ENCODE measurements around the gene GIT2.
A peak's percentile ranks its signal among the peaks of the same experiment; 100 is the strongest.

Gene GIT2

GRCh38 chr12:109881752-109882151 is 114.4 kb downstream of the GIT2 start:
- H2BK12ac ChIP-seq (ENCODE audit: low read length in 2 of 2) = no peak overlapping the region
- H3K18ac ChIP-seq (ENCODE audit: low read depth in 1 of 2, low read length in 2 of 2) = no peak overlapping the region
- no peak overlapping the region for H2AFZ ChIP-seq (ENCODE audit: low read depth, low read length)
- peaks cover 26% of the 10 kb centered on the region for H3K79me1 ChIP-seq (replicated peaks; ENCODE audit: low read length, poor library complexity, severe bottlenecking)
- no peak overlapping the region for H2AK5ac ChIP-seq (ENCODE audit: low read length, severe bottlenecking)
- H2BK15ac ChIP-seq (ENCODE audit: low read depth, poor library complexity, severe bottlenecking) = no peak overlapping the region
- WGBS = 92% methylated on average over 2 of the region's 2 CpGs
- H3K36me3 ChIP-seq (ENCODE audit: control insufficient read depth in 1 of 2, insufficient read depth in 2 of 2, low read depth in 1 of 2, low read length in 2 of 2) = no peaks in the 10 kb centered on the region
- no peak overlapping the region for H2BK120ac ChIP-seq (ENCODE audit: low read depth, low read length)
- H3K4me3 ChIP-seq (ENCODE audit: insufficient read depth in 1 of 2, low read depth in 1 of 2, low read length in 2 of 2) = no peak overlapping the region
- H2BK5ac ChIP-seq (ENCODE audit: low read depth, low read length, poor library complexity, severe bottlenecking) = no peak overlapping the region
- no peaks in the 10 kb centered on the region for H3K9me3 ChIP-seq (ENCODE audit: control insufficient read depth, low read length)
- peaks cover 14% of the 10 kb centered on the region for H3K4me1 ChIP-seq (ENCODE audit: control insufficient read depth, insufficient read depth, low read depth, low read length)
- H3K27me3 ChIP-seq (ENCODE audit: control insufficient read depth in 1 of 2, insufficient read depth in 1 of 2, low read length in 2 of 2) = no peaks in the 10 kb centered on the region
- no peak overlapping the region for H4K8ac ChIP-seq (ENCODE audit: low read length)
- no peak overlapping the region for H3K27ac ChIP-seq (ENCODE audit: low read length, poor library complexity, severe bottlenecking)
- no peak overlapping the region for H3K23ac ChIP-seq (ENCODE audit: low read length in 2 of 2)
- H4K91ac ChIP-seq (ENCODE audit: low read length) = no peak overlapping the region
- H3K14ac ChIP-seq (ENCODE audit: low read length in 2 of 2) = no peak overlapping the region
- no peak overlapping the region for H3K4me2 ChIP-seq (ENCODE audit: low read length, poor library complexity, severe bottlenecking)
- no peak for DNase-seq
- H3K4ac ChIP-seq (ENCODE audit: low read depth in 1 of 2, low read length in 2 of 2) = no peak overlapping the region
- H3K9ac ChIP-seq (ENCODE audit: low read length) = no peak overlapping the region

- no peak overlapping the region for H2BK5ac ChIP-seq (ENCODE audit: low read depth, low read length, poor library complexity, severe bottlenecking)
- 7% methylated on average over 9 of the region's 9 CpGs for WGBS
- H2AFZ ChIP-seq (ENCODE audit: low read depth, low read length) = peak overlapping the region; percentile 95
- H3K18ac ChIP-seq (ENCODE audit: low read depth in 1 of 2, low read length in 2 of 2) = peak overlapping the region in 1 of 2 experiments; percentile 28
- H3K4ac ChIP-seq (ENCODE audit: low read depth in 1 of 2, low read length in 2 of 2) = peak overlapping the region in 1 of 2 experiments; percentile 44
- H4K8ac ChIP-seq (ENCODE audit: low read length) = no peak overlapping the region
- no peak overlapping the region for H4K91ac ChIP-seq (ENCODE audit: low read length)
- peaks cover 14% of the 10 kb centered on the region for H3K4me1 ChIP-seq (ENCODE audit: control insufficient read depth, insufficient read depth, low read depth, low read length)
- no peak overlapping the region for H3K23ac ChIP-seq (ENCODE audit: low read length in 2 of 2)
- H3K79me1 ChIP-seq (replicated peaks; ENCODE audit: low read length, poor library complexity, severe bottlenecking) = peaks cover 29% of the 10 kb centered on the region
- DNase-seq = no peak
- no peak overlapping the region for H3K27ac ChIP-seq (ENCODE audit: low read length, poor library complexity, severe bottlenecking)
- H3K9me3 ChIP-seq (ENCODE audit: control insufficient read depth, low read length) = no peaks in the 10 kb centered on the region
- no peak overlapping the region for H3K14ac ChIP-seq (ENCODE audit: low read length in 2 of 2)
- no peak overlapping the region for H2AK5ac ChIP-seq (ENCODE audit: low read length, severe bottlenecking)
- peak overlapping the region; percentile 97 for H3K4me2 ChIP-seq (ENCODE audit: low read length, poor library complexity, severe bottlenecking)
- no peak overlapping the region for H2BK15ac ChIP-seq (ENCODE audit: low read depth, poor library complexity, severe bottlenecking)
- no peaks in the 10 kb centered on the region for H3K27me3 ChIP-seq (ENCODE audit: control insufficient read depth in 1 of 2, insufficient read depth in 1 of 2, low read length in 2 of 2)
- peak overlapping the region; percentile 67 to 72 for H3K4me3 ChIP-seq (ENCODE audit: insufficient read depth in 1 of 2, low read depth in 1 of 2, low read length in 2 of 2)
- no peak overlapping the region for H2BK120ac ChIP-seq (ENCODE audit: low read depth, low read length)
- no peaks in the 10 kb centered on the region for H3K36me3 ChIP-seq (ENCODE audit: control insufficient read depth in 1 of 2, insufficient read depth in 2 of 2, low read depth in 1 of 2, low read length in 2 of 2)
- peak overlapping the region in 1 of 2 experiments; percentile 15 for H2BK12ac ChIP-seq (ENCODE audit: low read length in 2 of 2)
- H3K9ac ChIP-seq (ENCODE audit: low read length) = peak overlapping the region; percentile 68
These were observed 115.2 kb downstream of the GIT2 start for GRCh38 chr12:109880938-109881337.

- Histone ChIP-seq H2BK120ac (ENCODE audit: low read depth, low read length) (no peak within 1 kb of the TSS), H2BK5ac (ENCODE audit: low read depth, low read length, poor library complexity, severe bottlenecking) (no peak within 1 kb of the TSS), H3K23ac (ENCODE audit: low read length in 2 of 2) (peak within 1 kb of the TSS in 1 of 2 experiments; percentile 98), H4K91ac (ENCODE audit: low read length) (no peak within 1 kb of the TSS), H2AFZ (ENCODE audit: low read depth, low read length) (peak within 1 kb of the TSS; percentile 95), H2AK5ac (ENCODE audit: low read length, severe bottlenecking) (no peak within 1 kb of the TSS), H2BK12ac (ENCODE audit: low read length in 2 of 2) (peak within 1 kb of the TSS; percentile 14 to 23), H3K4me1 (ENCODE audit: control insufficient read depth, insufficient read depth, low read depth, low read length) (peaks cover 14% of the 10 kb centered on the region), H4K8ac (ENCODE audit: low read length) (peak within 1 kb of the TSS; percentile 89), H3K4me3 (ENCODE audit: insufficient read depth in 1 of 2, low read depth in 1 of 2, low read length in 2 of 2) (peak within 1 kb of the TSS; percentile 90 to 97), H3K18ac (ENCODE audit: low read depth in 1 of 2, low read length in 2 of 2) (peak within 1 kb of the TSS; percentile 58 to 87), H3K4me2 (ENCODE audit: low read length, poor library complexity, severe bottlenecking) (peak within 1 kb of the TSS; percentile 97), H3K9ac (ENCODE audit: low read length) (peak within 1 kb of the TSS; percentile 95), H3K27me3 (ENCODE audit: control insufficient read depth in 1 of 2, insufficient read depth in 1 of 2, low read length in 2 of 2) (no peaks in the 10 kb centered on the region), H3K79me1 (replicated peaks; ENCODE audit: low read length, poor library complexity, severe bottlenecking) (peaks cover 32% of the 10 kb centered on the region), H3K9me3 (ENCODE audit: control insufficient read depth, low read length) (no peaks in the 10 kb centered on the region), H2BK15ac (ENCODE audit: low read depth, poor library complexity, severe bottlenecking) (peak within 1 kb of the TSS; percentile 91), H3K27ac (ENCODE audit: low read length, poor library complexity, severe bottlenecking) (no peak within 1 kb of the TSS), H3K4ac (ENCODE audit: low read depth in 1 of 2, low read length in 2 of 2) (peak within 1 kb of the TSS; percentile 44 to 81), H3K36me3 (ENCODE audit: control insufficient read depth in 1 of 2, insufficient read depth in 2 of 2, low read depth in 1 of 2, low read length in 2 of 2) (no peaks in the 10 kb centered on the region), H3K14ac (ENCODE audit: low read length in 2 of 2) (peak within 1 kb of the TSS in 1 of 2 experiments; percentile 94)
- under 1% methylated on average over 51 of the region's 92 CpGs for WGBS
- DNase-seq = peak; percentile 78
These were observed 115.9 kb downstream of the GIT2 start, which contains the start of gene GLTP for GRCh38 chr12:109880043-109880931. TSS of gene GLTP (minus strand) at chr12:109880541. CDS start at chr12:109880374, 167 bp downstream.
